ENCODE results near the gene KCNC4. TPM values are rescaled to one million over a fixed set of nuclear protein-coding genes. Genes with fewer than 3 reads are reported as not detected.

KCNC4 gene
- total RNA-seq, 1 experiment from 2014 or later, result 0.61 TPM

DNA sequence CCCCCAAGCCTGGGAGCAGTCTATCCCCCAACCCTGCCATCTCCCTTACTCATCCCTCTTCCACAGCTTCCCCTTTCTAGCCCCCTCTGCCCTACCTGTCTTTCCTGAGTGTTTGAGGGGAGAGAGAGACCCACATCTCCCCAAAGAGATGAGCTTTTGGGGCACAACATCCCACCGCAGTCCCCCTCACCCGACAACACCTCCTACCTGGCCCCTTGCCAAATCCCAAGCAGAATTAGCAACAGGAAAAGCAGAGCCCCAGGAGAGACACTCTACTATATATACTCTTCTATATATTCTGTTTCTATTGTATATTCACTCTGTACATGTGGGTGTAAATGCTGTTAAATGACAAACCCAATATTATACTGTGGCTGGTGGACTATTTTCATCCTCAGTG lies 9.9 kb upstream of the KCNC4 start:
- Histone ChIP-seq H3K27me3 (no peaks in the 10 kb centered on the region; the same call in 1 of the 2 replicates), H3K4me3 (no peak overlapping the region), H3K27ac (no peak overlapping the region), H3K9me3 (replicated peaks) (no peaks in the 10 kb centered on the region), H3K36me3 (no peaks in the 10 kb centered on the region), H3K4me1 (no peaks in the 10 kb centered on the region)
- DNase-seq, result no peak

DNA sequence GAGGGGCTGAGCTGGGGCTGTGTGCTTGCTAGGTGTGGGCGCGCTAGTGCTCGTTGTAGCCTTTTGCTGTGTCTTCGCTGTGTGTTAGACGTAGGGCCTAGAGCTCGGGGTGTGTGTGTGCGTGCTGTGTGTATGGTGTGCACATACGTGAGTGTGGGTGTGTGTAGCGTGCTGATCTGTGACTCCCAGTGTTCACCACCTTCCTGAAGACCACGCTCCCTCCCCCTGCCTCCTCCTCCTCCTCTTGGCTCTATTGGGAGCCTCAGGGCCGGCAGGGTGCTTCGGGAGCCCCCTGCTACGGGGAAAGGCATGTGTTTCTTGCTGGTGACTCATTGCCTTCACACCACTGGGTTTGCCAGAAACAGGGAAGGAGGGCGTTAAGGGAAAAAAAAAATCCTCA lies 9.4 kb upstream of the KCNC4 start:
- H3K27ac ChIP-seq, result no peak overlapping the region
- H3K9me3 ChIP-seq (replicated peaks), result no peaks in the 10 kb centered on the region
- no peak for DNase-seq
- H3K4me3 ChIP-seq, result no peak overlapping the region
- H3K36me3 ChIP-seq, result no peaks in the 10 kb centered on the region
- no peaks in the 10 kb centered on the region; the same call in 1 of the 2 replicates for H3K27me3 ChIP-seq
- H3K4me1 ChIP-seq, result no peaks in the 10 kb centered on the region

DNA sequence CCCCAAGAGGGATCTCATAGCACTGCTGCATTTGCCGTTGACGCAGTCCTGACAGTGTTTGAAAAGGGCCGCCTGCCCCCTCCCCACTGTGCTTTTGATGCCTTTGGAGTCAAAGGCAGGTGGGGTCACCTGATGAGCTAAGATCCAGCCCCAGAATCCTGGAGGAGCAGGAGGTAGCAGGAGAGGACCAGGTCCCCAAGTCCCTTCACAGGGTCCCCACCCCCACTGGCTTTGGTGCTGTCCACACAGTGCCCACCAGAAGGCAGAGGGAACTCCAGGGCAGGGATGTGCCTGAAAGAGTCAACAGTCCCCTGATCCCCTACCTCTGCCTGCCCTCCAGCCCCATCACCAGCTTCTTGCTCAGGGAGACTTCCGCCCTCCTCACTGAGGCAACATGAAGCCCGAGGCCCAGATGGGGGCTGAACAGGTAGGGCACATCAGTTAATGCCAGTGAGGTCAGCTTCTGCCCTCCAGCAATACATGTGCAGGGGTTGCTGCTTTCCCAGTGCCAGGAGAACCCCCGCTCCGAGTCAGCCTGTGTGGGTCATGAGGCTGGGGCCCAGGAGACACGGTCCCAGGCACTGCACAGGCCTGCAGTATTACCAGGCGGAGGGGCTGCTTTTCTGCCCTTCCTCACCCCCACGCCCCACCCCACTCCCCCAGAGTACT lies 8.8 kb upstream of the KCNC4 start:
- no peak overlapping the region for H3K27ac ChIP-seq
- no peaks in the 10 kb centered on the region; the same call in 1 of the 2 replicates for H3K27me3 ChIP-seq
- H3K4me1 ChIP-seq, result no peaks in the 10 kb centered on the region
- no peak overlapping the region for H3K4me3 ChIP-seq
- no peak for DNase-seq
- H3K9me3 ChIP-seq (replicated peaks), result no peaks in the 10 kb centered on the region
- no peaks in the 10 kb centered on the region for H3K36me3 ChIP-seq

DNA sequence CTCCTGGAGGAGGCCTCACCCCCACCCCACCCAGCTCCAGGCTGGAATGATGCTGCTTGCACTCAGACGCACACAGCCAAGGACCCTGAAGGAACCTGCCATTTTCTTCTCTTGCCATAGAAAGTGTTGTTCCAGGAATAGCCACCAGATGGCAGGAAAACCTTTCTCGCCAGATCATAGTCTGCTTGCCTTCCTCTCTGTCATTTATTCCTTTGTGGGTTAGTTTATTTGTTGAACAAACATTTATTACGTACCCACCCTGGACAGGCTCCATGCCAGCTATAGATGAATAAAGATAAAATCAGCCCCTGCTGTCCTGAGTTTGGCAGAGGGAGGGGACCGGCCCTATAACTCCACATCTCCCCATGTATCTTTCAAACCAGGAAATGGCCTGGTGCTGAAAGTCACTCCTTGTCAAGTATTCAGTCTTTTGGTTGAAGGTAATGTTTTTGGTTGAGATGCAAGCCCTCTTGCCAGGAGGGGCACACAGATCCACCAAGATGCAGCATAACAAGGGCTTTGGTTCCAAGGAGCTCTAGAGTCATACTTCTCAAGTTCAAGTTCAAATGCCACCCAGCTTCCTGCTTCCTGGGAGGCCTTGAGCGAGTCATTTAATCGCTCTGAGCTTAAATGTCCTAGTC lies 7.0 kb upstream of the KCNC4 start:
- H3K36me3 ChIP-seq, result no peaks in the 10 kb centered on the region
- peak; percentile 39 to 80 for DNase-seq
- H3K9me3 ChIP-seq (replicated peaks), result no peaks in the 10 kb centered on the region
- no peak overlapping the region for H3K4me3 ChIP-seq
- H3K4me1 ChIP-seq, result no peaks in the 10 kb centered on the region
- H3K27me3 ChIP-seq, result no peaks in the 10 kb centered on the region; the same call in 1 of the 2 replicates
- no peak overlapping the region for H3K27ac ChIP-seq

DNA sequence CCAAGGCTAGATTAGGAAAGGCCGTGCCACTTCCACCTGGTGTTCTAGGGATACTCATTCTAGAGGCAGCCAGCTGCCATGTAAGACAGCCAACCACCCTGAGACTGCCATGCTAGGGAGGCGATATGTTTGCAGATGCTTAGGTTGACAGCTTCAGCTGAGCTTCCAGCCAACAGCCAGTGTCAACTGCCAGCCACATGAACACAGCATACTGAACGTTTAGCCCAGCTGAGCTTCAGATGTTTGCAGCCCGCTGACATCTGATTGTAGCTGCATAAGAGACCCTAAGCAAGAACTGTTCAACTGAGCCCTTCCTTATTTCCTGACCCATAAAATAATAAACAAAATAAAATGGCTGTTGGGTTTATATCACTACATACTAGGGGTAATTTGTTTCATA lies 5.0 kb upstream of the KCNC4 start:
- H3K4me1 ChIP-seq, result no peaks in the 10 kb centered on the region
- H3K27me3 ChIP-seq, result no peaks in the 10 kb centered on the region; the same call in 1 of the 2 replicates
- no peak overlapping the region for H3K4me3 ChIP-seq
- H3K9me3 ChIP-seq (replicated peaks), result no peaks in the 10 kb centered on the region
- H3K27ac ChIP-seq, result no peak overlapping the region
- no peak for DNase-seq
- H3K36me3 ChIP-seq, result no peaks in the 10 kb centered on the region

DNA sequence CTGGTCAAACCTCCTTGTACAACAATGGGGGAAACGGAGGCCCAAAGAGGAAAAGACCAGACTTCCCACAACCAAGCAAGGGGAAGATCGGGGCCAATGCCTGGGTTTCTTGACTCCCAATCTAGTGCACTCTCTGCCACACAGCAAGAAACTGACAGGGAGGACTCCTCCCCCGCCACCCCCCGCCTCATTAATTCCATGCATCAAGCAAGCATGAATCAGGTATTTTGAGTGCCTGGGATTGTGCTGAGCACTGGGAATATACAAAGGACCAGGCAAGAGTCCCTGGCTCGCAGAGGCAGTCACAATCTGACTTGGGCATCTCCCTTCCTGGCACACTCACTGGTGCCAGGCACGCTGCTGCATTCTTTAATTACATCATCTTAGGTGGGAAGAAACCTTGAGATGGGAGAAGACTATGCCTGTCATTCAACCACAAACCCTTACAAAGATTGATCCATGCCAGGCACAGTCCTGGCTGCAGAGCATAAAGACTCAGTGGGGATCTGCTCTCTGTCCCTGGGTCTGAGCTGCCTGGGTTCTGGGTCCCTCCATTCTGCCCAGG lies 4.4 kb upstream of the KCNC4 start:
- Histone ChIP-seq H3K9me3 (replicated peaks) (no peaks in the 10 kb centered on the region), H3K27ac (no peak overlapping the region), H3K36me3 (no peaks in the 10 kb centered on the region), H3K4me1 (no peaks in the 10 kb centered on the region), H3K4me3 (no peak overlapping the region), H3K27me3 (no peaks in the 10 kb centered on the region)
- no peak for DNase-seq

DNA sequence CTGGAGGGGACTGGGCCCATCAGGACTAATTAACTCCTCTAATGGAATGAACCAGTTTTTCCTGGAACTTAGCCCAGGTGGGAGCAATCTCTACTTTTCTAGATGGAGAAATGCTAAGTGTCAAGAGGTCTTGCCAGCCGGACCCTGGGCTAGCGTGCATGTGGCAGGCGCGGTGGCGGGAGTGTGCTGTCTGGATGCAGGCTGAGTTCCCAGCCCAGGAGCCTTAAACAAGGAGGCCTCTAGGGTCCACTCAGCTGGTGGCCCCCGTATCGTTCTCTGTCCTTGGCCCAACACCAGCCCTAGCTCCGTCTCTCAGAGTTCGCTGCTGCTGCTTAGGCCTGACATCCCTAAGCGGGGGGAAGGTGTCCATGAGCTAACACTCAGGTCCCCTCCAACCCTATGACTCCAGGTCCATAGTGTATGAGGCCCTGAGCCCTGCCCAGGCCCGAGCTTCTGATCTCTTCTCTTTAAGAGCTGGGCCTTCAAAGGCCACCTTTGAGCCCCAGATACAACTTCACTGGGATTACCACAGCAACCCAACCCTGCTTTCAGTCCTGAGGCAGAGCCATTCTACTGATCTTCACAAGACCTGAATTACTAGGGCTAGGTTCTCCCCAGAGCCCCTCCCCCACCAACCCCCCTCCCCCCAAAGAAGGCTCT lies 3.7 kb upstream of the KCNC4 start:
- Histone ChIP-seq H3K4me1 (no peaks in the 10 kb centered on the region), H3K36me3 (no peaks in the 10 kb centered on the region), H3K9me3 (replicated peaks) (no peaks in the 10 kb centered on the region), H3K4me3 (no peak overlapping the region), H3K27me3 (no peaks in the 10 kb centered on the region), H3K27ac (no peak overlapping the region)
- DNase-seq, result no peak

DNA sequence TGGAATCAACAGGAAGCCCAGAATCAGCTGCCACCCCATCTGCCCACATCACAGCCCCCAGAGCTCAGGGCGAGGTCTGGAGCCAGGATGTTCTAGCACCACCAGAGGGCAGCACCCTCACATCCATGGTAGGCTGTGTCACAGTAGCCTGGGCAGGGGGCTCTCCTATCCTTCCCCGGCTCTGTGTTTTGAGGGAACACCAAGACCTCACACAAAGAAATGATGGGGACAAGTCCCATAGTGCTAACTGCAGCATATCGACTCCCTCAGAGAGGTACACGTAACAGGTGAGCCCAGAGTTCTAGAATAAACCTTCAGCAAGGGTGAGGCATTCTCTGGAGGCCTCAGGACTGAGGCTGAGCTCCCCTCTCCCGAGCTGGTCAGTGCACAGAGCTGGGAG lies 2.3 kb upstream of the KCNC4 start:
- Histone ChIP-seq H3K9me3 (replicated peaks) (no peaks in the 10 kb centered on the region), H3K27me3 (no peaks in the 10 kb centered on the region), H3K27ac (no peak overlapping the region), H3K4me1 (no peaks in the 10 kb centered on the region), H3K36me3 (no peaks in the 10 kb centered on the region), H3K4me3 (no peak overlapping the region)
- DNase-seq, result peak; percentile 50 to 78

DNA sequence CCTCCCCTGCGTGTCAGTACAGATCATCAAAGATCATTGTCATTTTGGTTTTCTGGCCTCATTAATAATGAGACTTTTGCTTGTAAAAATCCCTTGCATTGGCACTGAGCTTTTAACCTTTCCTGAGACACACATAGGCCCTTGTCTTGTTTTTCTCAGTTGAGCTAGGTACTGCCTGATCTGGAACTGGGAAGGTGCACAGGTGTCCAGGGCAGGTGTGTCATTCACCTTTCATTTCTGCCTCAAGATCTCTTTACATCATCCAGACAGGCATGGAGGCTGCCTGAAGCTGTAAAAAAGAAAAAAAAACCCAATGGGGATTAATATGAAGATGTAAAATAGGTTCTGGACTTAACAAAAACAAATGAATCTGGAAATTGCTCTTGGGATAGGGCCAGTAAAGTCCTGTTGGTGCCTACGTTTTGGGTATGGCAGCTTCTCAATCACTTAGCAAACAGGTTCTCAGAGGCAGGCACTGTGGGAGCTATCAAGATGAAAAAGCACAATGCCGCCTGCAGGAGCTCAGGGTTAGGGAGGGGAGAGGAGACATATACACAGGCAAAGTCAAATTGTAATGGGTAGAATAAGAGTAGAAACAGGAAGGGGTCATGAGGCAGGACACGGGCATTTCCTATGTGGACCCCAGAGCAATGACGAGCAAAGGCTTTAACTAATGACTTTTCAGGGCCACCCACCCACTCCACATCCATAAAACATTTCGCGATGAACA lies 1.0 kb upstream of the KCNC4 start:
- H3K27ac ChIP-seq, result no peak overlapping the region
- H3K4me1 ChIP-seq, result no peaks in the 10 kb centered on the region
- no peak for DNase-seq
- H3K9me3 ChIP-seq (replicated peaks), result no peaks in the 10 kb centered on the region
- peaks cover 10% of the 10 kb centered on the region; the same call in 1 of the 2 replicates for H3K27me3 ChIP-seq
- no peaks in the 10 kb centered on the region for H3K36me3 ChIP-seq
- no peak overlapping the region for H3K4me3 ChIP-seq

DNA sequence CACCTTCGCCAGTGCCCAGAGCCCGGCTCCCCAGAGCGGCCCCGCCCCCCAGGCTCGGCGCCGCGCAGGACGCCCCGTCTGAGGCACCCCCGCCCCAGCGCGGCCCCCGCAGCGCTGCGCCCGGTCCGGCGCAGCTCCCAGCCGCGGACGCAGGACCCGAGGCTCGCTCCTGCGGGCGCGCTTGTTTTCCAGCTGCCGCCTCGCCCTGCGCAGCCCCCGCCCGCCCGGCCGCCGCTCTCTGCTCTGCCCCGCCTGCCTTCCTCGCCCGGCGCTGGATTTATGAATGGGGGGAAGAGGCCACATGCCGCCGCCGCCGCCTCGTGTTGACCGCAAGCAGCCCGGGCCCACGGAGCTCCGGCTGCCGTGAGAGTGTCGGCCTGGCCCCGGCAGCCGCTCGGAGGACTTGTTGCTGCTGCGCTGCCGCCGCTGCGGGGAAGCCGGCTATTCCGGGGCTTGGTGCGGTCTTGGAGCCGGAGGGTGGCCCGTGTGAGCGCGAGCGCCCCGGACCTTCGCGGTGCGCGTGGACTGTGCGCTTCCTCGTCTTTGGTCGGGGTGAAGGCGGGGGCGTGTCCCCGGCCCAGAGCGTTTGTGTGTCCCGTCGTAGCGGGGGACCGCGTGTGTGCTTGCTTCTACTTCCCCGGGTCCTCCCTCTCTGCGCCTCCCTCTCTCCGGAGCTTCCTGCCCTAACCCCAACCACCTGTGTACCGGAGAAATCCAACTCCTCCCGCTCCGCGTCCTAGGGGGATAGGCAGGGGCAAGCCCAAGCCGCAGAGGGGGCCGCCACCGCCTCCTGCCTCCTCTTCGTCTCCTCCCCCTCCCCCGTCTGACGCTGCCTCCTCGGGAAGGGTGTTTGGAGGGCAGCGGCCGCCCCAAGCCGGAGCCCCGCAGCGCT lies 736 bp downstream of the KCNC4 start:
- Histone ChIP-seq H3K4me1 (no peaks in the 10 kb centered on the region), H3K9me3 (replicated peaks) (no peaks in the 10 kb centered on the region), H3K27ac (no peak overlapping the region), H3K27me3 (peaks cover 16% of the 10 kb centered on the region), H3K36me3 (no peaks in the 10 kb centered on the region), H3K4me3 (peak overlapping the region; percentile 62)
- DNase-seq, result peak; percentile 22 to 24

DNA sequence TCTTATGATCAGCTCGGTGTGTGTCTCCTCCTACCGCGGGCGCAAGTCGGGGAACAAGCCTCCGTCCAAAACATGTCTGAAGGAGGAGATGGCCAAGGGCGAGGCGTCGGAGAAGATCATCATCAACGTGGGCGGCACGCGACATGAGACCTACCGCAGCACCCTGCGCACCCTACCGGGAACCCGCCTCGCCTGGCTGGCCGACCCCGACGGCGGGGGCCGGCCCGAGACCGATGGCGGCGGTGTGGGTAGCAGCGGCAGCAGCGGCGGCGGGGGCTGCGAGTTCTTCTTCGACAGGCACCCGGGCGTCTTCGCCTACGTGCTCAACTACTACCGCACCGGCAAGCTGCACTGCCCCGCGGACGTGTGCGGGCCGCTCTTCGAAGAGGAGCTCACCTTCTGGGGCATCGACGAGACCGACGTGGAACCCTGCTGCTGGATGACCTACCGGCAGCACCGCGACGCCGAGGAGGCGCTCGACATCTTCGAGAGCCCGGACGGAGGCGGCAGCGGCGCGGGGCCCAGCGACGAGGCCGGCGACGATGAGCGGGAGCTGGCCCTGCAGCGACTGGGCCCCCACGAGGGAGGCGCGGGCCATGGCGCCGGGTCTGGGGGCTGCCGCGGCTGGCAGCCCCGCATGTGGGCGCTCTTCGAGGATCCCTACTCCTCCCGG lies 1.5 kb downstream of the KCNC4 start:
- no peak overlapping the region for H3K4me3 ChIP-seq
- DNase-seq, result no peak
- peaks cover 19% of the 10 kb centered on the region for H3K27me3 ChIP-seq
- H3K4me1 ChIP-seq, result no peaks in the 10 kb centered on the region
- H3K9me3 ChIP-seq (replicated peaks), result no peaks in the 10 kb centered on the region
- H3K27ac ChIP-seq, result no peak overlapping the region
- H3K36me3 ChIP-seq, result no peaks in the 10 kb centered on the region

DNA sequence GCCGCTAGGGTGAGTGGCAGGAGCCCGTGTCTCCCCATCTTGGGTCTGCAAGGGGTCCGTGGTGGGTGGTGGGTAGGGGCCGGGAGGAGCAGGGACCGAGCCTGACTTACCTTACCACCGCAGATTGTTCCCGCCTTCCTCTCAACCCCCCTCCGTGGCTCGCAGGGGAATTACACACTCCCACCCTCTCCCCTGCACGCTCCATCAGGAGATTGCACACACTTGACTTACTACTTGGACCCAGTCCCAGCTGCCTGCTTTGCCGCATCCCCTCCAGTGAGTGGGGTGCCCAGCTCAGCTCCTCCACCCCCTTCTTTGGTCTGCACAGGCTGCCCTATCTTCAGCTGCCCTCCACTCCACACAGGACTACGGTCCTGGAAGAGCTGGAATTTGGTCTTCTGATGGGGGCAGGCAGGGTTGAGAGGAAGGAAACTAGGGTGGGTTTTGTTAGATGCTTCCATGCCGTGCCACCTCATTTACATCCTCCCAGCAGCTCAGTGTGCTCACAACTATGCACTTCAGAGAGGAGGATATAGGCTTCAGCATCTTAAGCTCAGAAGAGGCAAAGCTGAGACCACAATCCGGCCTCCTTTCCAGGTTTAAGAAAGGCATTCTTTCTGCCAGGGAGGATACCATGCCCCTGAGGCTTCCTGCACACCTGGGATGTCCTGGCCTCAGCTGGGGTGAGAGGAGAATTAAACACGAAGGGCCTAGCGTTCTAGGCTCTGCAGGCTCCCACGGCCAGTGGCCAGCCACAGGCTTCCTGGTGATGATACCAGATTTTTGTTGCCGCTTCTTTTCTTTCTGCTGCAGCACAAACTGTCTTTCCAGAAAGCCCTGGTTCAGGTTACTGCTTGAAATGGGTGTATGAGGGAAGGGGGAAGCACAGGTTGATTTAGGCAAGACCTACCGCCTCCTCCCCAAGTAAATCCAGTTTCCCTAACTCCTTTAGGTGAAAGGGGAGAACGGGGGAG lies 2.3 kb downstream of the KCNC4 start:
- no peak overlapping the region for H3K27ac ChIP-seq
- H3K36me3 ChIP-seq, result no peaks in the 10 kb centered on the region
- no peaks in the 10 kb centered on the region for H3K9me3 ChIP-seq (replicated peaks)
- peaks cover 22% of the 10 kb centered on the region for H3K27me3 ChIP-seq
- no peak for DNase-seq
- no peak overlapping the region for H3K4me3 ChIP-seq
- no peaks in the 10 kb centered on the region for H3K4me1 ChIP-seq

DNA sequence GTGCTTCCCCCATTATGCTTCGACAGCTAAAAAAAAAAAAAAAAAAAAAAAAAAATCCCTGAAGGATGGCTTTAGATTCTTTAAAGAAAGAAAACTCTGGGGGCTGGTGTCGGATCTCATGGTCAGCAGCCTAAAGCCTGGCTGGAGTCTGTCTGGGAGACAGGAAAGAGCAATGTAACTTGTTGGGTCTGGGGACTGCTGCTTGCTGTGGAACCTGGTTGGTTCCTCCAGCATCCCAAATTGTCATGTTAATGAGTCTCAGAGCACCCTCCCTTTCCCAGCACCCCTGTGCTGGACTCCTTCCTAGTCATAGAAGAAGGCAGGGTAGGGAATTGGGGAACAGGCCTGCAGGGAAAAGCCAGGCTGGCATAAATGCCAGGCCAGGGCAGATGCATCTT lies 3.0 kb downstream of the KCNC4 start:
- no peaks in the 10 kb centered on the region for H3K36me3 ChIP-seq
- no peak overlapping the region for H3K27ac ChIP-seq
- no peak overlapping the region for H3K4me3 ChIP-seq
- peaks cover 22% of the 10 kb centered on the region for H3K27me3 ChIP-seq
- DNase-seq, result no peak
- H3K4me1 ChIP-seq, result no peaks in the 10 kb centered on the region
- H3K9me3 ChIP-seq (replicated peaks), result no peaks in the 10 kb centered on the region
